ENCODE results near the gene PPARG.
"Not testable (repeated sequence)": the region's sequence is repeated elsewhere in the genome, so short reads cannot be mapped to it uniquely, and the experiment has no call there.

Gene PPARG

DNA sequence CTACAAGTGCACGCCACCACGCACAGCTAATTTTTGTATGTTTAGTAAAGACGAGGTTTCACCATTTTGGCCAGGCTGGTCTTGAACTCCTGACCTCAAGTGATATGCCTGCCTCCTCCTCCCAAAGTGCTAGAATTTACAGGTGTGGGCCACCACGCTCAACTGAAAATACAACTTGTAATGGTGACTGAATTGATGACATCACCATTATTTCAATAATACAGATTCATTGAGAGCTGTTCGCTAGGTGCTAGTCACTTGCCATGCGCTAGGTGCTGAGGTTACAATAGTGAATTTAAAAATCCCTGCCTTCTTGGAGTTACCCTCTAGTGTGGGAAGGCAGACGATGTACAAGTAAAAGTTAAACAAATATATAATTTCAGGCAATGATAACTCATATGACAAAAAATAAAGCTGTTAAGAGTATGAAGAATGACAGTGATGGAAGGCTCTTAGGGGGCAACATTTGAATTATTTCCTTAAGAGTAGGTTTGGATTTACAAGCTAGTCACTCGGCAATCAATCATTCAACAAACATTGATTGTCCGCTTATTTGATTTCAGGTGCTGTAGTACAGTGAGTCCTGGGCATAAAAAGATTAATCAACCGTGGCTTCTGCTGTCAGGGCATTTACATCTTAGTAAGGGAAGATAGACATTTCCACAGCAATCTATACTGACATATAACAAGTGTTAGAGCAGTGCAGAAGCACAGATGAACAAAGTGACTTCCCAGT is 9.1 kb upstream of the PPARG start:
- DNase-seq (ENCODE audit: low spot score): no peak

DNA sequence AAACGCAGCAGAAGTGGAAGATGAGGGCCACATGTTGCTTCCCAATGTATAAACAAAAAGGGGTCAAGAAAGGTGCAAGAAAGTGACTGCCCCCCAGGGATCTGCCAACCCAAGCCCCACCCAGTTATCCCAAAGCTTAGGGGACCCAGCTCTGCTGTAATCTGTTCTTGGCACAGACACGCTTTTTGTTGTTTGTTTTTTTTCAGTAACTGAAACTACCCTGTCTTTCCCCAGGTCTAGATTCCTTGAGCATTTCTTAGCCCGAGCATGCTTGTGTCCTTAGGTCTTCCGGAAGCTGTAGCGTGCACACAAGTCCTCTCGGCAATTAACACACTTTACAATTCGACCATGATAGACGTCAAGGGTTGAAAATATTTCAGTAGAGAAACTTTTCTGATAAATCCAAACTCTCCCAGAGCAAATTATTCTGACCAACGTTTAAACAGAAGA is 8.5 kb upstream of the PPARG start:
- DNase-seq (ENCODE audit: low spot score): no peak

DNA sequence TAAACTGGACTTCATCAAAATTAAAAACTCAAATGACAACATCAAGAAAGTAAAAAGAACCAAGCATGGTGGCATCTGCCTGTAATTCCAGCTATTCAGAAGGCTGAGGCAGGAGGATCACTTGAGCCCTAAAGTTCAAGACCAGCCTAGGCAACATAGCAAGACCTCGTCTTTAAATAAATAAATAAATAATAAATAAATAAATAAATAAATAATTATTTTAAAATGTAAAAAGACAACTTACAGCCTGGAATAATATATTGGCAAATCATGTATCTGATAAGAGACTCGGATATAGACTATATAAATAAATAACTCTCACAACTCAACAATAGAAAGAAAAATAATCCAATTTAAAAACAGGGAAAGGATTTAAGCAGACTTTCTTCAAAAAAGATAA is 4.3 kb upstream of the PPARG start:
- no peak for DNase-seq (ENCODE audit: low spot score)

DNA sequence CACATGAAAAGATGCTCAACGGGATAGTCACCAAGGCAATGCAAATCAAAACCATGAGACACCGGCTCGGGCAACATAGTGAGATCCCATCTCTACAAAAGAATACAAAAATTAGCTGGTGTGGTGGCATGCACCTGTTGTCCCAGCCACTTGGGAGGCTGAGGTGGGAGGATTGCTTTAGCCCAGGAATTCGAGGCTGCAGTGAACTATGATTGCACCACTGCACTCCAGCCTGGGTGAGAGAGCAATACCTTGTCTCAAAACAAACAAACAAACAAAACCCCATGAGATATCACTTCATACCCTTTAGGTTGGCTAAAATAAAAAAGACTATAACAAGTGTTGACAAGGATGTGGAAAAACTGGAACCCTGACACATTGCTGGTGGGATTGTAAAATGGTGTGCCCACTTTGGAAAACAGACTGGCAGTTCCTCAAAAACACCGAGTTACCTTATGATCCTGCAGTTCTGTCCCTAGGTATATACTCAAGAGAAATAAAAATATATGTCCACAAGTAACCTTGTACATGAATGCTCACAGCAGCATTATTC is 3.8 kb upstream of the PPARG start:
- no peak for DNase-seq (ENCODE audit: low spot score)

DNA sequence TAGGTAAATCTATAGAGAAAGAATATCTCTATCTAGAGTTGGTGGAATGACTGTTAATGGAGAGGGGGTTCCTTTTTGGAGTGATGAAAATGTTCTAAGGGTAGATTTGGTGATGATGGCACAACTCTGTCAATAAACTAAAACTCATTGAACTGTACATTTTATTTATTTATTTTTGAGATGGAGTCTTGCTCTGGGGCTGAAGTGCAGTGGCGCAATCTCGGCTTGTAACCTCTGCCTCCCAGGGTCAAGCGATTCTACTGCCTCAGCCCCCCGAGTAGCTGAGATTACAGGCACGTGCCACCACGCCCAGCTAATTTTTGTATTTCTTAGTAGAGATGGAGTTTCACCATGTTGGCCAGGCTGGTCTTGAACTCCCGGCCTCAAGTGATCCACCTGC is 3.1 kb upstream of the PPARG start:
- DNase-seq (ENCODE audit: low spot score): not testable (repeated sequence)

DNA sequence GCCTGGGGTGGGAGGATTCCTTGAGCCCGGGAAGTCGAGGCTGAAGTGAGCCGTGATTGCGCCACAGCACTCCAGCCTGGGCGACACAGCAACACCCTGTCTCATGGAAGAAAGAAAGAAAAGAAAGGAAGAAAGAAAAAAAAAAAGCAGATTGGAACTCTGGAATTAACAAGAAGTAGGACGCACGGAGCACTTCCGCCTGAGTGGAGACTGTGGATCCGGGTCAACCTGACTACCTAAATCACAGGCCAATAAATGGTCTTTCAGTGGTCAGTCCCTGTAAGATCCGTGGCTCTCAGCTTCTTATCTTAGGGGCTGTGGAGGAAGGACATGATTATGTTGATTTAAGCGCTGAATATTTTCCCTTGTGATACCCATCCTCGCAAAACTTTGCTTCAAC is 2.4 kb upstream of the PPARG start:
- DNase-seq (ENCODE audit: low spot score): no peak

DNA sequence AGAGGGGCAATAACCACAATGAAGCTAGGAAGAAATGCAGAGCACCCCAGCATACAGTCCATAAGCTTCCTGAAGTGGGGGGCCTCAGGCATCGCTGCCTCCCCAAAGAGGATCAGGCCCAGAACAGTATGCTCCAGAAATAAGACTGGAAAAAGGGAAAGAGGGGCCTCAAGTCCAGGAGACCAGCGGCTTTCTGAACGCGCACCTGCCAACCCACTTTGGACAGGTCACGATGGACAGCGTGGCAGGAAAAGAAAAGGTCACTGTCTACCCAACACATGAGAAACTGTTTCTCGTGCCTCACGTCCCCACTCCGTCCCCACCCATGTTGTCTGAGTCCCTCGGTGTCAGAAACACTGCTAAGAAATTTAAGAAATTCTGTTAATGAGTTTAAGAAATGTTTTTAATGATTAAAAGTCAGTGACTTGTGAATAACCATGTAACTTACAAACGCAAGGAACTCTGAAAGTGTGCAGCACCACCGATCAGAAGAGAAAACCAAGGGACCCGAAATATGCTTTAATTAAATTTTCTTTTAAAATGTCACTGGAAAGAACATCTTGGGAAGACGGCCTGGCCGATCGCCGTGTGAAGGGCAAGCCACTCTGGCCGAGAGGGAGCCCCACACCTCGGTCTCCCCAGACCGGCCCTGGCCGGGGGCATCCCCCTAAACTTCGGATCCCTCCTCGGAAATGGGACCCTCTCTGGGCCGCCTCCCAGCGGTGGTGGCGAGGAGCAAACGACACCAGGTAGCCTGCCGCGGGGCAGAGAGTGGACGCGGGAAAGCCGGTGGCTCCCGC is 1.7 kb upstream of the PPARG start:
- DNase-seq (ENCODE audit: low spot score): no peak

DNA sequence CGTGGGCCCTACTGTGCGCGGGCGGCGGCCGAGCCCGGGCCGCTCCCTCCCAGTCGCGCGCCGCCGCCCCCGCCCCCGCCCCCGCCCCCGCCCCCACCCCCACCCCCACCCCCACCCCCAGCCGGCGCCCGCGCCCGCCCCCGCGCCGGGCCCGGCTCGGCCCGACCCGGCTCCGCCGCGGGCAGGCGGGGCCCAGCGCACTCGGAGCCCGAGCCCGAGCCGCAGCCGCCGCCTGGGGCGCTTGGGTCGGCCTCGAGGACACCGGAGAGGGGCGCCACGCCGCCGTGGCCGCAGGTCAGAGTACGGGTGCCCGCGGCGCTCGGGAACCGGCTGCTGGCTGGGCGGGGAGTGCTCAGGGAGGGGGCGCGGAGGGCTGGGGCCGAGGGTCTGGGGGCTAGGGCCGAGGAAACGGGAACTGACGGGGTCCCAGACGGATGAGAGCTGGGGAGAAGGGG is 1.1 kb upstream of the PPARG start:
- peak; percentile 22 for DNase-seq (ENCODE audit: low spot score)

DNA sequence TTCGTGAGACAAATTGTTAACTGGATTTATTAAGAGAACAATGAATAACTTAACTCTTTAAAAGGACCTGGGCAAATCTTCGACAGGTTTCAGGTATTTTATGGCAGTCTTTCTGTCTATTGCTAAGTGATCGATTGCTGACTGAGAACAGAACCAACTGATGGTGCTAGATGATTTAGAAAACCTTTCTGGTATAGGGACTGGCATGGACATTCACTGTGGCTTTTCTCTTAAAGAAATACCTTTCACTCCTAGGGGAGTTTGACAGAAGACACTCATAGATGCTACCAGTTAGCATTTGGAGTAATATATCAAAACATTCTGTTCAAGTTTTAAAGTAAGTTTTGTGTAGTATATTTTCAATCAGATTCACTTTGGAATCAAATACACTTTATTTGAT is 654 bp downstream of the PPARG start:
- DNase-seq (ENCODE audit: low spot score): no peak

DNA sequence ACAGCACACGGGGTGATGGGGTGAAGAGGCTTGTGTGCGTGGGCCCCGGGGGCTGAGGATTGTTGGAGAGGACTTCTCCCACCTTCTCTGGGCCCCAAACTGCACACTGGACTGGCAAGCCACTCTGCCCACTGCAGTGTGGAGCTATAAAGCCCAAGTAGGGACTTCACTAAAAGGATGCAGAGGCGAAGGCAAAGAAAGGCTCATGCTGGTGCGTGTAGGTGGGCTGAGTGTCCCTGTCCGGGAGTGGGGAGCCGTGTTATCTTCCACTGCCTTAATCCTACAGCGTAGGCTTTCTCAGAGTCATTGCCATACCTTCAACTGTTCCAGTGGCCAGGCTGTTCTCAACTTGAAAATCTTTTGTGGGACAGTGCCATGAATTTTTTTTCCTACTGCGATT is 3.9 kb downstream of the PPARG start:
- DNase-seq (ENCODE audit: low spot score): no peak

DNA sequence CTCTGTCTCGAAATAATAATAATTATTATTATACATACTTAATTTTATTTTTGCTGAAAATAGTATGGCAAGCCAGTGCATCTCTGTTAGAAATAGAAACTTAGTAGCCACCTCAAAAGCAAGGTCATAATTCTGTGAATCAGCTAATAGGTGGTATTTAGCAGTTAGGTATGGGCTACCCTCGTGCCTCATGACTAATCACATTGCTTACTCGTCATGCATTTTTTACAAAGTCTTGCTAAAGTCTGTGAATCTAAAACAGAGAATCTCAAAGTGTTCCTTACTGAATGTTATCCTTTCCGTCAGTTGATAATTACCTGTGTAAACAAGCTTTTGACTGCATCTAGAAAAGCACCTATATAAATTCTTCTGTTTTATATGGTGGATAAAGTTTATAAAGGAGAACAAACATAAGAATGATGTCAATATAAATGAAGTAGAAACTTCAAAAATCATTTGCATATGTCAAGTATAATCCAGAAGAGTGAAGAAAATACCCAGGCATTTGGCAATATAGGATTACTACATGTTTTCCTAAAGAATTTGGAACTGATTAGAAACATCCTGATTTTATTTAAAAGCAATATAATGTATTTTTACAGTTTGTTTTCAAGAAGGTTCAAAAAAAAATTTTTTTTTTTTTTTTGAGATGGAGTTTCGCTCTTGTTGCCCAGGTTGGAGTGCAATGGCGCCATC is 6.2 kb downstream of the PPARG start:
- DNase-seq (ENCODE audit: low spot score): no peak

DNA sequence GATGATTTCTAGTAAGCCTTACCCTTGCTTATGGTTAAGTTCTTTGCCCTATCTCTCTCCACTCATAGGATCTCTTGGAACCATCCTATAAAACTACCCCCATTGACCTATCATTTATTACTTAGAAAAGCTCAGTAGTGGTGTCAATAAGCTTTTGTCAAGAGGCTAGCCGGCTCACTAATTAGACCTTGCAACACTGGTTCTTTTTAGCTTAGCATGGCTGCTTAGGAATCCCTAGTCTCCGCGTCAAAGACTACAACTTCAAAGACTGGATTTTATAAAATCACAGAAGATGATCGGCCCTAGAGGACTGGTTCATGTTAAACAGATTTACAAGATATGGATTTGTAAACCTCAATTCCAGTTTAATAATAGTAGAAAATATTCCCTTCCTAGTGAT is 7.6 kb downstream of the PPARG start:
- DNase-seq (ENCODE audit: low spot score): no peak

DNA sequence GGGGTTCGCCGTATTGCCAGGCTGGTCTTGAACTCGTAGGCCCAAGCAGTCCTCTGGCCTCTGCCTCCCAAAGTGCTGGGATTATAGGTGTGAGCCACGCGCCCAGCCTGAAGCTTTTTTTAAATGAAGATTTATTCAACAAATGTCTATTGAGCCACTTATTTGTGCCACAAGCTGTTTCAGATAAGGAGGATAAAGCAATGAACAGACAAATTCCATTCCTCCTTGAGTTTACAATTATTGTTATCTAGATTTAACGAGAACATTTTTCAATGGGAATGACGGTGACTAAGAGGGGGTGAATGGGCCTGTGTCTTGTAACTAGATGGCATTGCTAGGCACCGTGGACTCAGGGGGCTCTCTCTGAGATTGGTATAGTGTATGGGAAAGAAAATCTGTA is 10.2 kb downstream of the PPARG start:
- DNase-seq (ENCODE audit: low spot score): no peak

DNA sequence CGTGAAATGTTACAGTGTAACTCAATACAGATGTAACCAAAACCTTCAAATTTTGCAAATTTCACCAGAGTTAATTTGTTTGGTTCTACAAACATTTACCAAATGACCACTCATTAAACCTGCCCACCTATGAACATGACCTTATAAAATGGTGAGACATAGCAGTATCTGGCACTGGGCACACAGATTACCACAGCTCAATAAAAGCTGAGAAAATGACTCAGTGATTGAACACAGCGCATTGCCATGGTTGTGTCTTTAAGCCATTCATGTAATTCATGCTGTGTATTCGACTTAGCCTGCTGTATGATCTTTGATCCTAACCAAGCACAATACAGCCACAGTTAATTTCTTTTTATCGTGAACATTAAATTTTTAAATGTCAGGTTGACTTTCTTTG is 11.3 kb downstream of the PPARG start:
- no peak for DNase-seq (ENCODE audit: low spot score)

DNA sequence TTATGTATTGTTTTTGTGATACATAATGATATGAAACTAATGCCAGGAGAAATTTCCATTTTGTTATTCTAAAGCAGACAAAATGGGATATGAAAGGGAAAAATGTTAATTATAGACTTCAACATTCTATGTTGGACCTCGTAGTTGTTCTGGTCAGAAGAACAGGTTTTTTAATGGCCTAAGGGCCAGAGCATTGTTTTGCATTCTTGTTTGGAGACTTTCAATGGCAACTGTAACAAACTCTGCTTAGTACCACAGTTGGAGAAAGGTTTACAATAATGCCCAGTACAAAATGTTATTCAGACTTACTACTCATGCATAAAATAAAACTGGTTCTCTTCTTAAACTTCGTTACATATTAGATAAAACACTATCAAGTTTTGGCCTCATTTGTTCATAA is 12.2 kb downstream of the PPARG start:
- no peak for DNase-seq (ENCODE audit: low spot score)

DNA sequence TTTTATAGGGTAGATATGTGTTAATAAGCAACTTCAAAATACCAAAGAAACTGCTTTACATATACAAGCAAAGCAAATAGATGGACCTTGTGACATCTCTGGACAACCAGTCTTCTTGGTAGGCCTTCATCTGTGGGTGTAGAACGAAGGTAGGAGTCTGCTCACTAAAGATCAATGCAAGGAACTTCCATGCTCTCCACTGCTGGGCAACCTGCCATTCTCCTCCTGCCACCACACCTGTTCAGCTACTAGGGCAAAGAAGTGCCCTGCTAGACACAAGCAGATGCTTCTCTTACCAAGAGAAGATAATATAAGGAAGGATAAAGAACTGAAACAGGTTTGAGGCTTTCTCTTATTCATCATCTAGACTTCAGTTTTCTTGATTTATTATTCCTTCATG is 12.6 kb downstream of the PPARG start:
- no peak for DNase-seq (ENCODE audit: low spot score)

DNA sequence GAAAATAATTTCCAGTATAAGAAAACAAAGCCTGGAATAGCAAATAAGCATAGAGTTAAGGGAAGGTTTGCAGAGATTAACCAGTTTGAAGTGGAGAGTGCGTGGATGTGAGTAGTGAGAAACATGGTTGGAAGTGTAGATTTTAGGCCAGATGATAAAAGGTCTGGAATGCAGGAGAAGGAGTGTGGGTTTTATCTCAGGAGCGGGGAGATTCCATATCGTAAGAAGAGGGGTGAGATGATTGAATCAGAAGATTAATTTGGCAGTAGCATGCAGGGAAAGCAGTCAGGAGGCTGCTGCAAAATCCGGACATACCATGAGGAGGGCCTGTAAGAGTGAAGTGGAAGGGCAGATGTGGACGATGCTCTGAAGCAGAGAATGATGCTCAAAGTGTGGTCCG is 13.7 kb downstream of the PPARG start:
- DNase-seq (ENCODE audit: low spot score): no peak

DNA sequence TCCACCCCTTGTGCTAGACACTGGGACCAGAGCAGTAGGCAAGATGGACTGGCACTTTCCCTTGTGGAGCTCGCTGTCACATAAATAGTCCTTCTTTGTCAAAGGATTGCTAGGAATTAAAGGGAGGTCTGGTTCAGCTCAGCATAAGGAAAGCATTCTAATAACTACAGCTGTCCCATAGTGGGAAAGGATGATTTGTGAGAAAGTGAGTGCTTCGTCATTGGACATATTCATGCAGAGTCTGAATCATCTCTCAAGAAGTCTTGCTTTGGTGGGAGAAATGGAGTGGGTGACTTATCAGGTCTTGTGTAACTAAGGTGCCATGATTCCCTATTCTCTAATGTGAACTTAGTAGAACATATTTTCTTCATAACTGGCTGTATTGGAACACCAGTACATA is 14.7 kb downstream of the PPARG start:
- no peak for DNase-seq (ENCODE audit: low spot score)

DNA sequence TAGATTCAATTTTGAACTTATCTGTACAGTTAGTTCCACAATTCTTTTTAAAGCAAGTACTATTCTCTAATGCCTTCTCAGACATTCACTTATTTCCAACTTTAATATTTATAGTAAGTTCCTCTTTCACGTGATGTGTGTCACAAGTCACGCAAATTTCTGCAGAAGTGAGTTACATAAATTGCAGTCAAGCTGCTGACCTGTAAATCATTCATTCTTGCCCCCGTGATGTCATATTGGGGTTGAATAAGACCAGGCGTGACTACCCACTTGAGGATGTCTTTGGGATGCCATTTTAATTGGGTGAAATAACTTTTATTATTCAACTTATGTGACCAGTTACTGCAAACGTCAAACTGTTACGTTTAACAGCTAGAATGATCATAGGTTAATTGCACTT is 15.1 kb downstream of the PPARG start:
- no peak for DNase-seq (ENCODE audit: low spot score)

DNA sequence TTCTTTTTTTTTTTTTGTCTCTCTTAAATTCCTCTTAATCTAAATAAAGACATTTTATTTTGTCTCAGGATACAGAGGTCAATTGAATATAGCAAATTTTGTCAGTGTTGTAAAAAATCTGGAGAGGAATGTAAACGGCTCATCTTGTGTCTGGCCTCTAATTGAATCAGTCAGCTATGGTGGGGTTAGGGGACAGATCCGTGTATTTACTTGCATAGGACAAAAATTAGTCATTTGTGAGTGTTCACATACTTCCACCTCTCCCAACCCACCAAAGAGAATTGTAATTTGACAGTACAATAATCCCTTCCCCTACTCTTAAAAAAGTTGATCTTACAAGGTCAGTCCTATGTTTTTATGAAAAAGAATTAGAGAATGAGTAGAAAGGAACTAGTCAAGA is 18.3 kb downstream of the PPARG start:
- no peak for DNase-seq (ENCODE audit: low spot score)

DNA sequence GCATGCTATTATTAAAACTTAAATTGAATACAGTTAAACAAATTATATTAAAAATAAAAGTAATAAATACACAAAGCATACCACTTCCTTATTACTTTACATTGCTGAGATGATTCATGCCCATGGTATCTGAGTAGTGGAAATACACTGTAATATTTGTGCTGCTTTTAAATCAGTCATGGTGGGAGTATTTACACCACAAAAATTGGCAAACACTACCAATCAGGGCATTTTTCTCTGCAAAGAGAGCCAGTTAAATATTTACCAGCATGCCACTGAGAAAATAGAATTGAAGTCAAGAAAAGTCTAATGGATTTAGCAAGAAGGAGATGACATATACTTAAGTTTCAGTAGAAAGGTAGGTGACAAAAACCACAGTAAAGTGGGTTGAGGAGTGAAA is 19.6 kb downstream of the PPARG start:
- DNase-seq (ENCODE audit: low spot score): peak; percentile 47

DNA sequence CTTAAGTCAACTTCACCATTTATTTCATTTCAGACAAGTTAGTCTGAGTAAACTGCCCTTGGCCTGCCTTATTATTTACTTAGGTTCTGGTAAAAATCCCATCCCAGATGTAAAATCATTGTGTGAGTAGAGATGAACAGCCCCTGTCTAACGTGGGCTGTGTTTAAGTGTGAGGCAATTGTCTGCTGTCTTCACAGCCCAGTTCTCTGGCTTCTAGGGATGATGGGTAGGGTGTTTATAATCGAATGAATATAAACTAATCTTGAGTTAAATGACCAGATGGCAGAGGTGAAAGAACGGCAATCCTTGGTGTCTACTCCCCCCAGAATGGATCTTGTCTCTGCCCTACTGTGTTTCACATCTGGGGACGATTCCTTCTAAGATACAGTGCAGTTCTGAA is 20.8 kb downstream of the PPARG start:
- DNase-seq (ENCODE audit: low spot score): no peak

DNA sequence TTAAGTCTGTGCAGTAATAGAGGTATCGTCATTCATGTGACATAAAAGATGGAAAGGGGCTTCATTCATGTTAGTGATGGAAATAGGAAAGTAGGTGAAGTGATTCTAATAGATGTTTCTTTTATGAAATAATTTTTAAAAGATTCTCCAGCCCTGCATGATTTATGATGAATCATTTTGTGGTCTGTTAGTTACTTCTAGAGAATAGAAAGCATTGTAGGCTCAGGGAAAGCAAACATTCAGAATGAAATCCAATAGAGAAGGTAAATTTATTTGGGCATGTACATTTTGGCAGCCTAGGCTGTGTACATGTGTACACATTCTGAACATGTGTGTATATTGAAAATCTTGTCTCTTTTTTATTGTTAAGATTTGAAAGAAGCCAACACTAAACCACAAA is 23.1 kb downstream of the PPARG start:
- no peak for DNase-seq (ENCODE audit: low spot score)

Data from kidney capillary endothelial cell (primary cell).